Left ventricle myocardium inferior (tissue), 1 donor: ENCODE data around the gene SMPX. TPM values are rescaled to one million over a fixed set of nuclear protein-coding genes. Genes with fewer than 3 reads are reported as not detected.

Experiments used
- DNase-seq: peaks from one replicate; pipeline ENCODE4 v3.0.0-alpha.2; 2020
- H3K27ac ChIP-seq: fragments of 200-600 bp; replicated peaks from 2 replicates; pipeline ENCODE4 v1.8.0; 2021
- H3K27me3 ChIP-seq: fragments of 200-600 bp; 2 replicates; pipeline ENCODE4 v1.8.0; 2021; ENCODE audit warnings: low read depth
- H3K36me3 ChIP-seq: fragments of 200-600 bp; 2 replicates; pipeline ENCODE4 v1.8.0; 2021
- H3K4me1 ChIP-seq: fragments of 200-600 bp; 2 replicates; pipeline ENCODE4 v1.8.0; 2021
- H3K4me3 ChIP-seq: fragments of 200-600 bp; 2 replicates; pipeline ENCODE4 v1.8.0; 2021; ENCODE audit warnings: mild to moderate bottlenecking, moderate library complexity
- H3K9me3 ChIP-seq: fragments of 200-600 bp; replicated peaks from 2 replicates; pipeline ENCODE4 v1.8.0; 2021
- CTCF ChIP-seq: fragments of 200-600 bp; IDR thresholded peaks from 2 replicates; pipeline ENCODE4 v1.8.0; 2021; ENCODE audit warnings: antibody characterized with exemption, mild to moderate bottlenecking, borderline replicate concordance
- intact Hi-C: fragments of 100-400 bp; cut with micrococcal nuclease; formaldehyde crosslinking; loops from one replicate; pipeline ENCODE4 v1.11.0; 2022
- long read RNA-seq: library from polyadenylated mRNA; unstranded; transcript quantifications from one replicate; pipeline ENCODE4 v2.0.0, GENCODE V29; 2021
- total RNA-seq: library from RNA; stranded (reverse); fragmentation: NEBNext Ultra II Directional; extraction: Animal tissue kit (Norgen Biotek cat#: 25700); gene quantifications from one replicate; pipeline ENCODE4 v1.2.1, GENCODE V29; 2021
- donor health status: DM: no; HTN: yes; CAD: no; lungs with severe emphysema.

Gene SMPX
- total RNA-seq = 726 TPM
- long read RNA-seq, transcript SMPX-203 (5 exons, 891 nt) = major isoform, 186 of 204 reads
- long read RNA-seq, partial matches to known transcripts = 13 of 204 reads
- long read RNA-seq, other reads (novel, unspliced or antisense) = 3 of 204 reads

DNA sequence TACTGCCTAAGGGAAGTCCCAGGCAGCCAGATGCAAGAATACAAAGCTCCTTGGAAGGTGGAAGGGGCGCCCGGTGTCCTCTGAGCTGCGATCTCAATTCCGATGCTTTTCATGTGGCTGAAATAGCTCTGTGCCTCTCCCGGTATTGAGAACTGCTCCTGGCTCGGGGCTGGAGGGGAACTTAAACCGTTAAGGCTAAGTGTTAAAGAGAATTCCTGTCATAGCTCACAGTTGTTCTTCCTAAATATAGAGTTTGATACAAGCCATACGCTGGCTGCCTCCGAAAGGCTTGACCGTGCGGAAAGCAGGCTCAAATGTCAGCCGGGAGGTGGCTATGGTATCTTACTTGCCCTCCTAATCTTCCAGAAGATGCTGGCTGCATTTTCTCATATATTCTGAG lies at the start of gene SMPX:
SMPX (minus strand) TSS at position 157 of the 400 bp plus-strand sequence. CDS start 3,826 bp downstream, outside the sequence.
- no peaks in the 10 kb centered on the region for H3K9me3 ChIP-seq
- intact Hi-C loops = no loop called here
- H3K27me3 ChIP-seq = no peaks in the 10 kb centered on the region
- peak within 1 kb of the TSS; percentile 87 for H3K27ac ChIP-seq
- no peaks in the 10 kb centered on the region for H3K36me3 ChIP-seq
- H3K4me3 ChIP-seq = peak within 1 kb of the TSS; percentile 63
- TF ChIP-seq CTCF = no peak
- no peaks in the 10 kb centered on the region for H3K4me1 ChIP-seq
- DNase-seq = peak; percentile 25

- no peaks in the 10 kb centered on the region for H3K36me3 ChIP-seq
- no peak for DNase-seq
- no peaks in the 10 kb centered on the region for H3K27me3 ChIP-seq
- H3K4me3 ChIP-seq = no peak overlapping the region
- H3K9me3 ChIP-seq = no peaks in the 10 kb centered on the region
- H3K27ac ChIP-seq = no peak overlapping the region
- intact Hi-C loops = no loop called here
- H3K4me1 ChIP-seq = no peaks in the 10 kb centered on the region
- no peak for TF ChIP-seq CTCF
Measured at GRCh38 chrX:21806691-21807090, 48.8 kb upstream of the SMPX start.

DNA sequence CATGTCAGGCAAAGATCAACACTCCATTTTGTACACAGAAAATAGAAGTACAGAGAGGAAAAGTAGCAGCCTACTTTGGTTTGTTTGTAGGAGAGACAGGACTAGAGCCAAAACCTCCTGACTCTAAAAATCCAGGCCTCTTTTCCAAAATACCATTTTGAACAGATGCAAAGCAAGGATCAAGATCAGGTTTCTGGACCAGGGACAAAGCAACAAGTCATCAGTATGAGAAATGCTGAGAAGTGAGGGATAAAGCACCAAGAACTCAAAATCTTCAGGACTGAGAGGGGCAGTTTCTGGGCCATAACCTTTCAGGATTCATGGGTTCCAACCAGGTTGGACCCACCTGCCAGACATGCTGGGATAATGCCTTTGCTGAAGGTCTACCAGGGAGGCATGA lies 44.9 kb upstream of the SMPX start:
- no peak for DNase-seq
- Histone ChIP-seq H3K27ac (no peak overlapping the region), H3K9me3 (no peaks in the 10 kb centered on the region), H3K27me3 (no peaks in the 10 kb centered on the region), H3K4me3 (no peak overlapping the region), H3K36me3 (no peaks in the 10 kb centered on the region), H3K4me1 (no peaks in the 10 kb centered on the region)
- intact Hi-C loops = no loop called here
- TF ChIP-seq CTCF = no peak

DNA sequence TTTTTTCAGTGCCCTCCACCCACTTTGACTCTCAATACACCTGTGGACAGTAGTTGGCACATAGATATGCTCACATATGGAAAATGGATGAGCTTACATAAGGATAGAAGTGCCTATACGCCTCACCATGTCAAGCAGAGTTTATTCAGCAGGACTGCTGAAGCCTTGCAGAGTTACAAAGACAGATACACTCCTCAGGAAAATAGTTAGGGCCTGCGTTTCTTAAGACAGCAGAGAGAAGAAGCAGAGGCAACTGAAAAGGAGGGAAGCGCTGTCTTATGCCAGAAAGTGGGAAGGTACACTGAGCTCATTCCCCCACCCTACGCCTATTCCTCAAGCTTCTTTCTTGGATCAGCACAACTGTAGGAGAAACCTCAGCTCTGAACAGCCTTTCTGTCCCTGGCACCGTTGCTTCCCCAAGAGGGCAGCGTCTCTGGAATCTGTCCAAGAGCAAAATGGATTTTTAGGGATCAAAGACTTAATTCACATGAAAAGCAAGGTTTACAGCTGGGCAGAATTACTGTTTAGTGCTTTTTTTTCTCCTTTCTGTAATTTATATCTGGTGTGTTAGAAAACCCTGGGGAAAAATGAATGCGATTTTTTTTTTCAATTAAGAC lies 44.2 kb upstream of the SMPX start:
- TF ChIP-seq CTCF = no peak
- no peak overlapping the region for H3K4me3 ChIP-seq
- H3K4me1 ChIP-seq = no peaks in the 10 kb centered on the region
- no peaks in the 10 kb centered on the region for H3K36me3 ChIP-seq
- H3K9me3 ChIP-seq = no peaks in the 10 kb centered on the region
- intact Hi-C loops = no loop called here
- no peak for DNase-seq
- H3K27me3 ChIP-seq = no peaks in the 10 kb centered on the region
- no peak overlapping the region for H3K27ac ChIP-seq

- no peaks in the 10 kb centered on the region for H3K9me3 ChIP-seq
- H3K36me3 ChIP-seq = no peaks in the 10 kb centered on the region
- H3K4me3 ChIP-seq = no peak overlapping the region
- TF ChIP-seq CTCF = no peak
- intact Hi-C loops = no loop called here
- no peaks in the 10 kb centered on the region for H3K4me1 ChIP-seq
- H3K27ac ChIP-seq = peak overlapping the region; percentile 67
- DNase-seq = no peak
- H3K27me3 ChIP-seq = no peaks in the 10 kb centered on the region
Measured at GRCh38 chrX:21800344-21800770, 42.4 kb upstream of the SMPX start.
